Panc1 (cell line): ENCODE data around the gene CPD.

Experiments used
- CTCF ChIP-seq: fragments of 450-650 bp; IDR thresholded peaks from 2 replicates; pipeline ENCODE4 v1.5.1; 2017; ENCODE audit warnings: mild to moderate bottlenecking
- POLR2AphosphoS5 ChIP-seq: IDR thresholded peaks from 2 replicates; pipeline ENCODE4 v1.6.1; 2012; ENCODE audit warnings: mild to moderate bottlenecking, low read depth, low read length, moderate library complexity
- REST ChIP-seq, 2 experiments: IDR thresholded peaks; 2 replicates each; pipeline ENCODE4 v1.6.1; 2011 to 2012; ENCODE audit warnings: low read depth in 2 of 2, control low read depth in 1 of 2, low read length in 1 of 2, mild to moderate bottlenecking in 1 of 2, moderate library complexity in 1 of 2; ENCODE audit not compliant: insufficient read depth in 1 of 2
- TCF7L2 ChIP-seq: IDR thresholded peaks from 2 replicates; pipeline ENCODE4 v1.6.1; 2011; ENCODE audit warnings: mild to moderate bottlenecking, low read depth, low read length, inconsistent platforms

GRCh38 chr17:30345527-30346075 is 33.1 kb upstream of the CPD start:
- TF ChIP-seq CTCF (no peak), POLR2AphosphoS5 (no peak), REST (IDR thresholded peaks at IDR 0.05; ENCODE audit: insufficient read depth in 1 of 2, low read depth in 2 of 2, low read length in 1 of 2) (no peak), TCF7L2 (no peak)
